B cell (primary cell): ENCODE results near the gene SUGCT. TPM values are rescaled to one million over a fixed set of nuclear protein-coding genes. Genes with fewer than 3 reads are reported as not detected.

Experiments
- ATAC-seq: fragments of 200-7000 bp; cut with Tn5 transposase; one replicate; pipeline ENCODE4 v1.10.0; 2021; ENCODE audit warnings: low read depth, mild to moderate bottlenecking, moderate number of reproducible peaks, moderate library complexity
- CTCF ChIA-PET: fragments of 350-600 bp; sonication (Branson Sonifier 250); formaldehyde crosslinking; loops from one replicate; lab custom pipeline; 2021; ENCODE audit warnings: antibody characterized with exemption, inconsistent platforms; lab: Charles Lee
- POLR2A ChIA-PET: fragments of 350-600 bp; sonication (Branson Sonifier 250); formaldehyde crosslinking; loops from one replicate; lab custom pipeline; 2021; ENCODE audit warnings: antibody characterized with exemption; lab: Charles Lee
- DNase-seq: peaks from one replicate; pipeline ENCODE4 v3.0.0; 2013
- H2AFZ ChIP-seq: 2 replicates; pipeline ENCODE4 v1.6.1; 2012; ENCODE audit warnings: mild to moderate bottlenecking, low read depth, low read length; ENCODE audit not compliant: insufficient read depth, poor library complexity, severe bottlenecking
- H3K27ac ChIP-seq, 2 donors: 1 replicate in 1 of 2; 2 replicates in 1 of 2; pipeline ENCODE4 v1.5.1; 2012 to 2013; ENCODE audit warnings: low read length in 2 of 2, mild to moderate bottlenecking in 2 of 2, moderate library complexity in 1 of 2
- H3K27me3 ChIP-seq, 4 experiments: fragments of 200-600 bp in 1 of 4; sonication (generic) in 1 of 4; replicated peaks in 1 of 4; 1 replicate in 2 of 4; 2 replicates in 2 of 4; pipeline versions ENCODE4 v1.6.1 to v1.7.0; 2013 to 2016; ENCODE audit warnings: low read length in 3 of 4, mild to moderate bottlenecking in 2 of 4, mixed read lengths in 1 of 4, moderate library complexity in 1 of 4; ENCODE audit not compliant: insufficient read depth in 4 of 4, control insufficient read depth in 3 of 4; ENCODE audit errors: control extremely low read depth in 1 of 4
- H3K36me3 ChIP-seq, 2 experiments: replicated peaks in 1 of 2; 1 replicate in 1 of 2; 2 replicates in 1 of 2; pipeline versions ENCODE4 v1.6.1 to v1.7.1; 2013; ENCODE audit warnings: low read length in 1 of 2; ENCODE audit not compliant: insufficient read depth in 2 of 2, control insufficient read depth in 1 of 2; ENCODE audit errors: control extremely low read depth in 1 of 2, extremely low read depth in 1 of 2
- H3K4me1 ChIP-seq, 2 donors: fragments of 200-600 bp in 1 of 2; sonication (generic) in 1 of 2; 1 replicate in 1 of 2; 2 replicates in 1 of 2; pipeline versions ENCODE4 v1.5.1 to v1.6.1; 2013 to 2017; ENCODE audit warnings: low read length in 2 of 2; ENCODE audit not compliant: control insufficient read depth in 2 of 2, insufficient read depth in 2 of 2
- H3K4me2 ChIP-seq: replicated peaks from 2 replicates; pipeline ENCODE3; 2012; ENCODE audit warnings: mild to moderate bottlenecking, low read depth, low read length; ENCODE audit not compliant: poor library complexity, severe bottlenecking
- H3K4me3 ChIP-seq, 5 experiments: fragments of 200-600 bp in 1 of 5; sonication (generic) in 1 of 5; 1 replicate in 3 of 5; 2 replicates in 2 of 5; pipeline versions ENCODE4 v1.5.1 to v1.7.0; 2011 to 2016; ENCODE audit warnings: low read length in 4 of 5, mild to moderate bottlenecking in 4 of 5, low read depth in 2 of 5, control low read depth in 1 of 5, moderate library complexity in 1 of 5; ENCODE audit not compliant: insufficient read depth in 1 of 5; ENCODE audit errors: control extremely low read depth in 1 of 5, extremely low read depth in 1 of 5
- H3K79me2 ChIP-seq: fragments of 200-600 bp; sonication (generic); one replicate; pipeline ENCODE4 v1.6.0; 2016; ENCODE audit warnings: low read length; ENCODE audit not compliant: control insufficient read depth, insufficient read depth
- H3K9ac ChIP-seq: fragments of 200-600 bp; sonication (generic); 2 replicates; pipeline ENCODE4 v1.6.1; 2017; ENCODE audit warnings: mild to moderate bottlenecking, low read length, moderate library complexity
- H3K9me3 ChIP-seq, 3 donors: one replicate each; pipeline versions ENCODE4 v1.6.1 to v1.7.1; 2013; ENCODE audit warnings: low read length in 2 of 3; ENCODE audit not compliant: control insufficient read depth in 2 of 3, insufficient read depth in 1 of 3; ENCODE audit errors: control extremely low read depth in 1 of 3
- H4K20me1 ChIP-seq: 2 replicates; pipeline ENCODE4 v1.6.0; 2012; ENCODE audit warnings: mild to moderate bottlenecking, low read length; ENCODE audit not compliant: insufficient read depth, control insufficient read depth, poor library complexity, severe bottlenecking
- H3K27ac Mint-ChIP-seq: one replicate; pipeline ENCODE4 v1.8.0; 2021; ENCODE audit warnings: mixed read lengths
- H3K27me3 Mint-ChIP-seq: one replicate; pipeline ENCODE4 v1.8.0; 2021; ENCODE audit warnings: mixed read lengths
- H3K4me1 Mint-ChIP-seq: one replicate; pipeline ENCODE4 v1.8.0; 2021; ENCODE audit warnings: mixed read lengths
- H3K4me3 Mint-ChIP-seq: one replicate; pipeline ENCODE4 v1.8.0; 2021; ENCODE audit warnings: mixed read lengths
- H3K9me3 Mint-ChIP-seq: one replicate; pipeline ENCODE4 v1.8.0; 2022; ENCODE audit warnings: mixed read lengths; ENCODE audit not compliant: insufficient read depth
- EZH2 ChIP-seq: IDR thresholded peaks from 2 replicates; pipeline ENCODE4 v1.6.1; 2012; ENCODE audit warnings: borderline replicate concordance, low read depth, mild to moderate bottlenecking, moderate library complexity, low read length; ENCODE audit not compliant: insufficient read depth, poor library complexity, severe bottlenecking
- WGBS: methylation state at CpG from one replicate; pipeline ENCODE4 v1.1.5; 2013; ENCODE audit warnings: missing lambda C conversion rate; ENCODE audit not compliant: insufficient coverage; 5-methylcytosine and 5-hydroxymethylcytosine counted together
- intact Hi-C: fragments of 100-400 bp; cut with micrococcal nuclease; formaldehyde crosslinking; loops from one replicate; pipeline ENCODE4 v1.10.0; 2022
- polyA plus RNA-seq: library from polyadenylated mRNA; depleted of rRNA; stranded (reverse); fragments of >200 nt; gene quantifications from 2 replicates; pipeline ENCODE4 v1.2.3, GENCODE V29; 2012
- total RNA-seq, 2 donors: library from RNA; stranded (reverse); fragments of 120-200 nt in 1 of 2; gene quantifications; 1 replicate in 1 of 2; 2 replicates in 1 of 2; pipeline versions ENCODE4 v1.2.3 to v1.2.4, GENCODE V29; 2013 to 2022
- TF ChIP-seq, protein P1 (sequence below): fragments of 200-600 bp; IDR thresholded peaks from one replicate; pipeline ENCODE4 v1.8.0; 2022; ENCODE audit warnings: antibody characterized with exemption, mild to moderate bottlenecking

The SUGCT gene
- total and polyA plus RNA-seq, 2 donors (not counting 1 experiment from before 2014, with no cell fraction given): 0.19 to 0.86 TPM

- TF ChIP-seq, protein P1, sequence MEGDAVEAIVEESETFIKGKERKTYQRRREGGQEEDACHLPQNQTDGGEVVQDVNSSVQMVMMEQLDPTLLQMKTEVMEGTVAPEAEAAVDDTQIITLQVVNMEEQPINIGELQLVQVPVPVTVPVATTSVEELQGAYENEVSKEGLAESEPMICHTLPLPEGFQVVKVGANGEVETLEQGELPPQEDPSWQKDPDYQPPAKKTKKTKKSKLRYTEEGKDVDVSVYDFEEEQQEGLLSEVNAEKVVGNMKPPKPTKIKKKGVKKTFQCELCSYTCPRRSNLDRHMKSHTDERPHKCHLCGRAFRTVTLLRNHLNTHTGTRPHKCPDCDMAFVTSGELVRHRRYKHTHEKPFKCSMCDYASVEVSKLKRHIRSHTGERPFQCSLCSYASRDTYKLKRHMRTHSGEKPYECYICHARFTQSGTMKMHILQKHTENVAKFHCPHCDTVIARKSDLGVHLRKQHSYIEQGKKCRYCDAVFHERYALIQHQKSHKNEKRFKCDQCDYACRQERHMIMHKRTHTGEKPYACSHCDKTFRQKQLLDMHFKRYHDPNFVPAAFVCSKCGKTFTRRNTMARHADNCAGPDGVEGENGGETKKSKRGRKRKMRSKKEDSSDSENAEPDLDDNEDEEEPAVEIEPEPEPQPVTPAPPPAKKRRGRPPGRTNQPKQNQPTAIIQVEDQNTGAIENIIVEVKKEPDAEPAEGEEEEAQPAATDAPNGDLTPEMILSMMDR: no peak
- no peak for TF ChIP-seq EZH2
Measured at GRCh38 chr7:40530292-40530691, 395.5 kb downstream of the SUGCT start.

DNA sequence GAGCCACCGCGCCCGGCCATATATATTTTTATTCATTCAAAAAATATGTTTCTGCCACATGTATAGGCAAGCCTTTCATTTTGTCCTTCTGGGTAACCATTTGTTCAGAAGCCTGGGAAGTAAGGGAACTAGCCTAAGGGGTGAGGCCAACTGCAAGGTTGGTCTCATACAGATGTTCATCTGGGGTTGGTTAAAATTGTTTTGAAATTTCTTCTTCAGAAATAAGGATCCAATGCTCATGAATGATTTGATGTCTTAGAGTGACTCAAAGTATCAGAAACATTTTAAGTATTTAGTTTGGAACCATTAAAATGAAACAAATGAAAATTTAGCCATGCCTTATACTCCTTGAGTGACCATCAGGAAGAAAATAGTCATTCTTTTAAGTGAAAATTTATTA is 397.2 kb downstream of the SUGCT start:
- POLR2A ChIA-PET: no interaction called here
- Mint-ChIP-seq H3K4me1 (no peaks in the 10 kb centered on the region), H3K27ac (no peak overlapping the region), H3K9me3 (no peaks in the 10 kb centered on the region), H3K27me3 (no peaks in the 10 kb centered on the region), H3K4me3 (no peak overlapping the region)
- Histone ChIP-seq H3K4me2 (no peak overlapping the region), H3K27me3 (no peaks in the 10 kb centered on the region), H3K9ac (no peak overlapping the region), H4K20me1 (no peaks in the 10 kb centered on the region), H3K79me2 (no peaks in the 10 kb centered on the region), H3K4me1 (no peaks in the 10 kb centered on the region), H2AFZ (no peak overlapping the region), H3K4me3 (no peak overlapping the region), H3K9me3 (no peaks in the 10 kb centered on the region), H3K36me3 (no peaks in the 10 kb centered on the region), H3K27ac (no peak overlapping the region)
- ATAC-seq (no peak), DNase-seq (no peak)
- WGBS: no CpG with 5 or more reads among the region's 3 CpGs
- intact Hi-C loops: no loop called here
- CTCF ChIA-PET: no interaction called here
- TF ChIP-seq, protein P1: no peak
- TF ChIP-seq EZH2: no peak

More at GRCh38 chr7:40530292-40530691, 395.5 kb downstream of the SUGCT start:
- no peaks in the 10 kb centered on the region for H3K4me1 ChIP-seq
- CTCF ChIA-PET: no interaction called here
- intact Hi-C loops: no loop called here
- DNase-seq (no peak), ATAC-seq (no peak)
- no peaks in the 10 kb centered on the region for H3K9me3 ChIP-seq
- no peak overlapping the region for H2AFZ ChIP-seq
- H3K27me3 ChIP-seq: no peaks in the 10 kb centered on the region
- no peak overlapping the region for H3K27ac ChIP-seq
- Mint-ChIP-seq H3K4me1 (no peaks in the 10 kb centered on the region), H3K27ac (no peak overlapping the region), H3K9me3 (no peaks in the 10 kb centered on the region), H3K4me3 (no peak overlapping the region), H3K27me3 (no peaks in the 10 kb centered on the region)
- H3K36me3 ChIP-seq: no peaks in the 10 kb centered on the region
- H3K79me2 ChIP-seq: no peaks in the 10 kb centered on the region
- H4K20me1 ChIP-seq: no peaks in the 10 kb centered on the region
- POLR2A ChIA-PET: no interaction called here
- H3K4me2 ChIP-seq: no peak overlapping the region
- no peak overlapping the region for H3K4me3 ChIP-seq
- H3K9ac ChIP-seq: no peak overlapping the region
